Measurements from ENCODE around the gene ASXL1. TPM values are rescaled to one million over a fixed set of nuclear protein-coding genes. Genes with fewer than 3 reads are reported as not detected.

The ASXL1 gene
- polyA plus RNA-seq, 1 of the 3 experiments (the other 2 are of a cell fraction): 36.6 TPM

GRCh38 chr20:32316667-32317066, 41.5 kb upstream of the ASXL1 start:
- no peak for DNase-seq
- TF ChIP-seq ZBTB33 (IDR thresholded peaks at IDR 0.05; ENCODE audit: borderline replicate concordance, low read depth): no peak
- no peak for TF ChIP-seq FOXJ3 (CRISPR knock-in tag; IDR thresholded peaks at IDR 0.05)
- TF ChIP-seq MAX (IDR thresholded peaks at IDR 0.05; ENCODE audit: low read depth): no peak
- TF ChIP-seq RAD21 (IDR thresholded peaks at IDR 0.05; ENCODE audit: low read length): no peak
- TF ChIP-seq REST (IDR thresholded peaks at IDR 0.05; ENCODE audit: low read depth, low read length): no peak
- TF ChIP-seq RFX5 (IDR thresholded peaks at IDR 0.05; ENCODE audit: low read length): no peak
- TF ChIP-seq NFIC (IDR thresholded peaks at IDR 0.05; ENCODE audit: borderline replicate concordance): no peak
- no peak for TF ChIP-seq YY1 (IDR thresholded peaks at IDR 0.05; ENCODE audit: low read depth)
- TF ChIP-seq GATA2 (CRISPR knock-in tag; IDR thresholded peaks at IDR 0.05): no peak
- TF ChIP-seq CTCF (IDR thresholded peaks at IDR 0.05): no peak
- TF ChIP-seq SMC3 (IDR thresholded peaks at IDR 0.05; ENCODE audit: low read depth, low read length): no peak
- WGBS (ENCODE audit: low lambda C conversion rate): 91% methylated on average over 7 of the region's 7 CpGs
- Histone ChIP-seq H3K9ac (no peak overlapping the region), H3K27me3 (ENCODE audit: insufficient read depth) (no peaks in the 10 kb centered on the region), H3K27ac (ENCODE audit: low read depth in 2 of 2, low read length in 1 of 2) (no peak overlapping the region), H3K4me2 (no peak overlapping the region), H3F3A (replicated peaks; ENCODE audit: insufficient read depth) (peaks cover 15% of the 10 kb centered on the region), H2AFZ (ENCODE audit: low read depth) (no peak overlapping the region), H3K9me3 (no peaks in the 10 kb centered on the region), H3K4me1 (ENCODE audit: control insufficient read depth in 1 of 2, insufficient read depth in 2 of 2, low read depth in 1 of 2, low read length in 1 of 2) (no peaks in the 10 kb centered on the region; a peak in 1 of 4 replicates), H3K36me3 (replicated peaks in 1 of 2; ENCODE audit: control insufficient read depth in 1 of 2, insufficient read depth in 2 of 2, low read length in 1 of 2) (peaks cover 21 to 32% of the 10 kb centered on the region in 2 experiments), H3K9me2 (no peaks in the 10 kb centered on the region), H4K20me1 (ENCODE audit: insufficient read depth) (no peaks in the 10 kb centered on the region), H3K4me3 (ENCODE audit: low read depth in 2 of 2, low read length in 1 of 2) (no peak overlapping the region), H3K79me2 (ENCODE audit: insufficient read depth) (peaks cover 9% of the 10 kb centered on the region; the same call in 1 of the 2 replicates)
- POLR2A ChIA-PET: no interaction called here
- CTCF ChIA-PET: interaction anchor here (0.7 to 2.3 kb wide), 3 partner anchors 18 to 77 kb away, joined by 3 to 7 read pairs (median 3); no protein-coding TSS in a partner anchor
